OCI-LY7 (cell line): ENCODE data around the gene BIVM. TPM values are rescaled to one million over a fixed set of nuclear protein-coding genes. Genes with fewer than 3 reads are reported as not detected.

Experiments used
- BruUV-seq: library from RNA; stranded (reverse); fragments of 400-500 nt; replicated peaks from 2 replicates; lab custom pipeline; 2021; lab: Mats Ljungman, UMichigan
- CTCF ChIA-PET: fragments of 300-600 bp; sonication (Branson Sonifier 250); formaldehyde crosslinking; loops from one replicate; lab custom pipeline; 2022; ENCODE audit warnings: antibody characterized with exemption; ENCODE audit not compliant: unreplicated experiment; lab: Charles Lee
- POLR2A ChIA-PET: fragments of 300-600 bp; sonication (Branson Sonifier 250); formaldehyde crosslinking; loops from one replicate; lab custom pipeline; 2022; ENCODE audit warnings: antibody characterized with exemption; lab: Charles Lee
- DNase-seq: peaks from one replicate; pipeline ENCODE4 v3.0.0-alpha.2; 2015; ENCODE audit warnings: low spot score
- H2AFZ ChIP-seq: fragments of 200-600 bp; sonication (generic), shearing (Covaris generic); 2 replicates; pipeline ENCODE4 v1.6.1; 2014; ENCODE audit warnings: mild to moderate bottlenecking, antibody characterized with exemption, low read length, moderate library complexity
- H3K27ac ChIP-seq: fragments of 200-600 bp; sonication (generic); 2 replicates; pipeline ENCODE4 v1.5.1; 2014; ENCODE audit warnings: mixed run types, low read depth, mild to moderate bottlenecking, moderate library complexity, low read length, inconsistent platforms; ENCODE audit not compliant: poor library complexity, severe bottlenecking
- H3K36me3 ChIP-seq: fragments of 200-600 bp; sonication (generic); 2 replicates; pipeline ENCODE4 v1.6.1; 2014; ENCODE audit warnings: mild to moderate bottlenecking, antibody characterized with exemption, low read length, moderate library complexity, mixed read lengths; ENCODE audit not compliant: insufficient read depth
- H3K4me1 ChIP-seq: fragments of 200-600 bp; sonication (generic); 2 replicates; pipeline ENCODE4 v1.5.1; 2014; ENCODE audit warnings: mild to moderate bottlenecking, low read length; ENCODE audit not compliant: insufficient read depth, poor library complexity, severe bottlenecking
- H3K4me2 ChIP-seq: fragments of 200-600 bp; sonication (generic); 2 replicates; pipeline ENCODE4 v1.6.1; 2014; ENCODE audit warnings: mild to moderate bottlenecking, low read length
- H3K4me3 ChIP-seq: fragments of 200-600 bp; sonication (generic); 2 replicates; pipeline ENCODE4 v1.5.1; 2014; ENCODE audit warnings: mild to moderate bottlenecking, low read depth, low read length; ENCODE audit not compliant: poor library complexity, severe bottlenecking
- H3K79me2 ChIP-seq: fragments of 200-600 bp; sonication (generic); 2 replicates; pipeline ENCODE4 v1.6.1; 2016; ENCODE audit warnings: low read depth, mild to moderate bottlenecking, low read length, moderate library complexity, mixed read lengths; ENCODE audit not compliant: insufficient read depth
- H3K9me2 ChIP-seq: fragments of 200-600 bp; sonication (generic); 2 replicates; pipeline ENCODE4 v1.6.1; 2016; ENCODE audit warnings: mild to moderate bottlenecking, low read length, mixed read lengths; ENCODE audit not compliant: insufficient read depth
- H3K9me3 ChIP-seq: fragments of 200-600 bp; sonication (generic); 2 replicates; pipeline ENCODE4 v1.6.1; 2014; ENCODE audit warnings: mild to moderate bottlenecking, mixed run types, low read length, mixed read lengths
- H4K20me1 ChIP-seq: fragments of 200-600 bp; sonication (generic); 2 replicates; pipeline ENCODE4 v1.6.1; 2014; ENCODE audit warnings: mild to moderate bottlenecking, antibody characterized with exemption, low read length, moderate library complexity, mixed read lengths; ENCODE audit not compliant: insufficient read depth
- CTCF ChIP-seq: fragments of 200-600 bp; sonication (generic); conservative IDR thresholded peaks from 2 replicates; pipeline ENCODE4 v1.5.1; 2014; ENCODE audit warnings: mild to moderate bottlenecking, antibody characterized with exemption, low read length, moderate library complexity, mixed read lengths
- EZH2phosphoT487 ChIP-seq: fragments of 200-600 bp; sonication (generic); IDR thresholded peaks from 2 replicates; pipeline ENCODE4 v1.6.1; 2018; ENCODE audit warnings: low read depth, borderline replicate concordance, mild to moderate bottlenecking, mixed run types, antibody characterized with exemption, low read length, moderate library complexity, mixed read lengths
- intact Hi-C: fragments of 100-400 bp; cut with micrococcal nuclease; formaldehyde crosslinking; loops from one replicate; pipeline ENCODE4 v1.10.0; 2022; ENCODE audit not compliant: unreplicated experiment
- total RNA-seq, 2 experiments: library from RNA; depleted of rRNA in 1 of 2; stranded (reverse); fragments of >200 nt in 1 of 2; shearing (Covaris generic) in 1 of 2; gene quantifications; 2 replicates each; pipeline ENCODE4 v1.2.3, GENCODE V29; 2014 to 2022

BIVM gene
- total RNA-seq, 2 experiments from 2014 or later: not detected

GRCh38 chr13:102862624-102863210 lies 63.8 kb downstream of the BIVM start:
- Histone ChIP-seq H3K9me3 (no peaks in the 10 kb centered on the region), H3K27ac (no peak overlapping the region), H3K9me2 (no peaks in the 10 kb centered on the region), H3K4me3 (no peak overlapping the region), H4K20me1 (no peaks in the 10 kb centered on the region), H3K36me3 (peaks cover 78% of the 10 kb centered on the region), H2AFZ (no peak overlapping the region), H3K79me2 (no peaks in the 10 kb centered on the region), H3K4me2 (no peak overlapping the region), H3K4me1 (no peaks in the 10 kb centered on the region)
- DNase-seq: no peak
- POLR2A ChIA-PET: no interaction called here
- no peak for TF ChIP-seq CTCF
- TF ChIP-seq EZH2phosphoT487: no peak
- intact Hi-C loops: no loop called here
- BruUV-seq: TSS peak; percentile 72
- CTCF ChIA-PET: no interaction called here

- Histone ChIP-seq H3K27ac (no peak overlapping the region), H3K4me2 (no peak overlapping the region), H3K9me3 (no peaks in the 10 kb centered on the region), H4K20me1 (no peaks in the 10 kb centered on the region), H3K4me1 (no peaks in the 10 kb centered on the region), H3K9me2 (no peaks in the 10 kb centered on the region), H3K79me2 (no peaks in the 10 kb centered on the region), H3K36me3 (peaks cover 75% of the 10 kb centered on the region), H3K4me3 (no peak overlapping the region), H2AFZ (no peak overlapping the region)
- ChIA-PET POLR2A (no interaction called here), CTCF (no interaction called here)
- no peak for DNase-seq
- intact Hi-C loops: no loop called here
- TF ChIP-seq CTCF: no peak
- TF ChIP-seq EZH2phosphoT487: no peak
- BruUV-seq: no TSS peak
These were observed 64.7 kb downstream of the BIVM start for GRCh38 chr13:102863590-102863989.

- no peaks in the 10 kb centered on the region for H4K20me1 ChIP-seq
- peaks cover 61% of the 10 kb centered on the region for H3K36me3 ChIP-seq
- H2AFZ ChIP-seq: no peak overlapping the region
- no peaks in the 10 kb centered on the region for H3K9me2 ChIP-seq
- ChIA-PET CTCF (no interaction called here), POLR2A (no interaction called here)
- H3K4me2 ChIP-seq: no peak overlapping the region
- TF ChIP-seq CTCF (no peak), EZH2phosphoT487 (no peak)
- intact Hi-C loops: no loop called here
- no peaks in the 10 kb centered on the region for H3K9me3 ChIP-seq
- no TSS peak for BruUV-seq
- no peaks in the 10 kb centered on the region for H3K4me1 ChIP-seq
- no peak overlapping the region for H3K27ac ChIP-seq
- no peak overlapping the region for H3K4me3 ChIP-seq
- H3K79me2 ChIP-seq: no peaks in the 10 kb centered on the region
- no peak for DNase-seq
These were observed 69.5 kb downstream of the BIVM start for GRCh38 chr13:102868366-102868936.
